ENCODE results near the gene ASAP2. TPM values are rescaled to one million over a fixed set of nuclear protein-coding genes. Genes with fewer than 3 reads are reported as not detected.

ASAP2 gene
- polyA plus RNA-seq, 1 donor from 2014 or later, result 41.0 TPM

GRCh38 chr2:9236867-9237266, 30.3 kb downstream of the ASAP2 start (continued):
- TF ChIP-seq CTCF (IDR thresholded peaks at IDR 0.05; ENCODE audit: poor library complexity, severe bottlenecking), result no peak

DNA sequence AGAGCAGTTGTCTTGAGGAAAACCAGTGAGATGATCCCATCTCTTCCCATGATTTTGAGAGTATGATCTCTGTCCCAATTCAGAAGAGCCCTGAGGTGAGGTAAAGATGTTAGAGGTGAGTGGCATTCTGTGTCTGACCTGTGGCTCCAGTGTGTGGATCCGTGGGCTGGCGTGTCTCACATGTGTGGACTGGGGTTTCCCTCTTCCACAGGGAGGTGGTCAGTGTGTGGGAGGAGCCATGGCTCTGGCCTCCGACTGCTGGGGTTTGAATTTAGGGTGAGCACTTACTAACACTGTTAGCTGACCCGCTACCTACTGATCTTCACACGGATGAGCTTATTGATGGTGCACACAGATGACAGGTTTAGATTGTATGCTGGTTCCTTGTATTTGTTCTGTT, 31.2 kb downstream of the ASAP2 start:
- Histone ChIP-seq H3K4me3 (ENCODE audit: low read length) (no peak overlapping the region), H3K9me3 (ENCODE audit: low read length) (no peaks in the 10 kb centered on the region), H3F3A (ENCODE audit: insufficient read depth, low read length, poor library complexity, severe bottlenecking) (no peaks in the 10 kb centered on the region), H2AFZ (ENCODE audit: low read depth, low read length) (no peak overlapping the region), H3K27ac (ENCODE audit: low read length) (no peak overlapping the region), H3K4me2 (ENCODE audit: low read length) (no peak overlapping the region), H4K20me1 (ENCODE audit: insufficient read depth) (no peaks in the 10 kb centered on the region), H3K9me2 (ENCODE audit: insufficient read depth, low read length) (no peaks in the 10 kb centered on the region), H3K36me3 (ENCODE audit: insufficient read depth, low read length) (no peaks in the 10 kb centered on the region), H3K79me2 (replicated peaks; ENCODE audit: insufficient read depth, low read length) (peaks cover 82% of the 10 kb centered on the region), H3K9ac (ENCODE audit: low read length) (no peak overlapping the region), H3K27me3 (ENCODE audit: insufficient read depth, low read depth, low read length) (no peaks in the 10 kb centered on the region)
- TF ChIP-seq EZH2 (IDR thresholded peaks at IDR 0.05; ENCODE audit: borderline replicate concordance, insufficient read depth, low read length, poor library complexity, severe bottlenecking) (no peak), RAD21 (conservative IDR thresholded peaks at IDR 0.05) (no peak), SMC3 (conservative IDR thresholded peaks at IDR 0.05; ENCODE audit: poor library complexity) (no peak), POLR2AphosphoS5 (IDR thresholded peaks at IDR 0.05) (no peak), REST (IDR thresholded peaks at IDR 0.05; ENCODE audit: borderline replicate concordance) (no peak), EP300 (conservative IDR thresholded peaks at IDR 0.05; ENCODE audit: poor library complexity, severe bottlenecking) (no peak), MXI1 (conservative IDR thresholded peaks at IDR 0.05; ENCODE audit: poor library complexity, severe bottlenecking) (no peak), TAF1 (IDR thresholded peaks at IDR 0.05; ENCODE audit: low read depth) (no peak), CTCF (IDR thresholded peaks at IDR 0.05; ENCODE audit: poor library complexity, severe bottlenecking) (no peak)
